ENCODE results near the gene HIC2. TPM values are rescaled to one million over a fixed set of nuclear protein-coding genes. Genes with fewer than 3 reads are reported as not detected.
A peak's percentile ranks its signal among the peaks of the same experiment; 100 is the strongest.
"Not testable (repeated sequence)": the region's sequence is repeated elsewhere in the genome, so short reads cannot be mapped to it uniquely, and the experiment has no call there.

The HIC2 gene
- total RNA-seq, 3 donors from 2014 or later = 6.0 to 6.2 (median 6.0) TPM

DNA sequence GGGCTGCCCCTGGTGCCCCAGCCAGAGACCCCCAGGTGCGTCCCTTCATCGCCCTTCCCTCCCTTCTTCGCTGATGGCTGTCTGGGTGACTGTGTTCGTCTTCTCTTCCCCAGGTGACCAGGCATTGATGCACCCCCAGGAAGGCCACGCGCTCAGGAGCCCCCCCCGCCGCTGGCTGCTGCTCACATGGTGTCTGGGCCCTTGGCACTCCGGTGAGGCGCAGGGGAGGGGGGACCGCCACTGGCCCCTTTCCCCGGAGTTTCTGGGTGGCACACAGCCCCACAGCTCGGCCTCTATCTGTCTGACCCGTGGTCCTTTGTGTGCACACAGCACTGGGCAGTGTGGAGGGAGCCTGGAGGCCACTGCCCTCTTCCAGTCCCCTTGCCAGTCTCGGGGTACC, 25.5 kb downstream of the HIC2 start:
- H3K4me3 ChIP-seq; ATAC-seq; intact Hi-C loops (cut with DNase I, micrococcal nuclease); H3K9me3 ChIP-seq; H3K4me1 ChIP-seq (ENCODE audit: low read depth); H3K36me3 ChIP-seq (ENCODE audit: low read depth): not testable (repeated sequence)
- peak in 2 of 3 donors; percentile 31 to 48 for DNase-seq

DNA sequence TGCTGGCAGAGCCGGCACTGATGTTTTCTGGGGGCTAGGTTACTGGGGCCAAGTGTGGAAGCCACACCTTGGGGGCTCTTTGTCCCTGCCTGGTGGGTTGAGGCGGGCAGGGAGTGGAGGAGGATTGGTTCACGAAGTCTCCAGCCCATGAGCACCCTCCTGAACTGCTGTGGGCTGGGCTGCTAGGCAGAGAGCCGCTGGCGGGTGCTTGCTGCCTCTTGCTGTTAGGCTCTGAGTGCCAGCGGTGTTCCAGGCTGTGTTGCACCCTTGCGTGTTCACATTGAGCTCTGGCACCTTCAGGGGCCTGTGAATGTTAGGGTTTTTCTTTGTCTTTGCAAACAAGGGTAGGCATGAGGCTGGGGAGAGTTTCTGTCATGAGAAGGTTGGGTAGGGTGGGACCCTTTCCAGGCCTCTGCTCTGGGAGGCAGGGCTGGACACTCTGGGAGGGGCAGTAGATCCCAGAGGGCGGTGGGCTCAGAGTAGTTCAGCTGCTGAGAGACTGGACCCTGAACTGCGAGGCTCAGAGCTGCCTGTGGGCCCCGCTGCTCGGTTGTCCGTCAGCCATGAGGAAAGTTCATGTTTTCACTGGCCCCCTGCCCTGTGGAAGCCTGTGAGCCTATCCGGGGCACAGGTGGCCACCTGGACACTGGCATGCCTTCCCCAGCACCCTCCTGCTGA, 26.0 kb downstream of the HIC2 start:
- no peaks in the 10 kb centered on the region for H3K4me1 ChIP-seq (ENCODE audit: low read depth)
- ATAC-seq (no peak), DNase-seq (peak in 2 of 3 donors; percentile 17 to 37)
- H3K4me3 ChIP-seq = no peak overlapping the region
- no peaks in the 10 kb centered on the region for H3K9me3 ChIP-seq
- intact Hi-C loops (cut with DNase I, micrococcal nuclease) = no loop called here
- H3K36me3 ChIP-seq (ENCODE audit: low read depth) = peaks cover 7% of the 10 kb centered on the region
- TF ChIP-seq, protein P1, sequence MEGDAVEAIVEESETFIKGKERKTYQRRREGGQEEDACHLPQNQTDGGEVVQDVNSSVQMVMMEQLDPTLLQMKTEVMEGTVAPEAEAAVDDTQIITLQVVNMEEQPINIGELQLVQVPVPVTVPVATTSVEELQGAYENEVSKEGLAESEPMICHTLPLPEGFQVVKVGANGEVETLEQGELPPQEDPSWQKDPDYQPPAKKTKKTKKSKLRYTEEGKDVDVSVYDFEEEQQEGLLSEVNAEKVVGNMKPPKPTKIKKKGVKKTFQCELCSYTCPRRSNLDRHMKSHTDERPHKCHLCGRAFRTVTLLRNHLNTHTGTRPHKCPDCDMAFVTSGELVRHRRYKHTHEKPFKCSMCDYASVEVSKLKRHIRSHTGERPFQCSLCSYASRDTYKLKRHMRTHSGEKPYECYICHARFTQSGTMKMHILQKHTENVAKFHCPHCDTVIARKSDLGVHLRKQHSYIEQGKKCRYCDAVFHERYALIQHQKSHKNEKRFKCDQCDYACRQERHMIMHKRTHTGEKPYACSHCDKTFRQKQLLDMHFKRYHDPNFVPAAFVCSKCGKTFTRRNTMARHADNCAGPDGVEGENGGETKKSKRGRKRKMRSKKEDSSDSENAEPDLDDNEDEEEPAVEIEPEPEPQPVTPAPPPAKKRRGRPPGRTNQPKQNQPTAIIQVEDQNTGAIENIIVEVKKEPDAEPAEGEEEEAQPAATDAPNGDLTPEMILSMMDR (IDR thresholded peaks at IDR 0.05) = no peak

DNA sequence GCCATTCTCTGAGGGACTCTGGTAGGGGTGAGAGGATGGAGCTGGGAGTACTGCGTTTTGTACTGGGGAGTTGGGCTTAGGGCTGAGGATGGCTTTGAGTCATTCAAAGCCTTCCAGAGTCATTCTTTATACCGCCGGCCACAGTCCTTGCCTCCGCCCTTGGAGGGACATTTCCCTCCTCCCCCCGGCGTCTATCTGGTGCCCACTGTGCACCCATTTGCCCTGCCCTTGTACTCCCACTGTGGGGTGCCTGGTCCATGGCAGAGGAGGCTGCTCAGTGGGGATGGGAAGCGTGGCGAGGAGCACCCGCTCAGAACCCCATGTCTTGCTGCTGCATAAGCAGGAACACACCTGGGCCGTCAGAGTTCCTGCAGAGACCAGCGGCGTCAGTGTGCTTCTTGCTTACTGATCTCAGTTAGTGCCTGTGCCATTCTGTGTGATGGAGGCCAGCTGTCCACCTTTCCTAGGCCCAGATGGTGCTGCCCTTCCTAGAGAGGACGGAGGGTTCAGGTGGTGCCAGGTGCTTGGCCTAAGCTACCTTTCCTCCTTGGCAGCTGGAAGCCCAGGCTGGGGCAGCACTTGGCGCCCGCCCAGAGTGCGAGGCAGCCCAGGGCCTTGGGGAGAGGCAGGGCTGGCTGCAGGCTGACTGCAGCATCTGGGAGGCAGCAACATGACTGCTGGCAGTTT, 26.7 kb downstream of the HIC2 start:
- H3K9me3 ChIP-seq = no peaks in the 10 kb centered on the region
- no peak for ATAC-seq
- intact Hi-C loops (cut with DNase I, micrococcal nuclease) = no loop called here
- TF ChIP-seq, protein P1 (IDR thresholded peaks at IDR 0.05) = no peak
- peak in 2 of 3 donors; percentile 23 to 31 for DNase-seq
- H3K4me1 ChIP-seq (ENCODE audit: low read depth) = no peaks in the 10 kb centered on the region
- H3K36me3 ChIP-seq (ENCODE audit: low read depth) = peaks cover 7% of the 10 kb centered on the region
- H3K4me3 ChIP-seq = no peak overlapping the region

DNA sequence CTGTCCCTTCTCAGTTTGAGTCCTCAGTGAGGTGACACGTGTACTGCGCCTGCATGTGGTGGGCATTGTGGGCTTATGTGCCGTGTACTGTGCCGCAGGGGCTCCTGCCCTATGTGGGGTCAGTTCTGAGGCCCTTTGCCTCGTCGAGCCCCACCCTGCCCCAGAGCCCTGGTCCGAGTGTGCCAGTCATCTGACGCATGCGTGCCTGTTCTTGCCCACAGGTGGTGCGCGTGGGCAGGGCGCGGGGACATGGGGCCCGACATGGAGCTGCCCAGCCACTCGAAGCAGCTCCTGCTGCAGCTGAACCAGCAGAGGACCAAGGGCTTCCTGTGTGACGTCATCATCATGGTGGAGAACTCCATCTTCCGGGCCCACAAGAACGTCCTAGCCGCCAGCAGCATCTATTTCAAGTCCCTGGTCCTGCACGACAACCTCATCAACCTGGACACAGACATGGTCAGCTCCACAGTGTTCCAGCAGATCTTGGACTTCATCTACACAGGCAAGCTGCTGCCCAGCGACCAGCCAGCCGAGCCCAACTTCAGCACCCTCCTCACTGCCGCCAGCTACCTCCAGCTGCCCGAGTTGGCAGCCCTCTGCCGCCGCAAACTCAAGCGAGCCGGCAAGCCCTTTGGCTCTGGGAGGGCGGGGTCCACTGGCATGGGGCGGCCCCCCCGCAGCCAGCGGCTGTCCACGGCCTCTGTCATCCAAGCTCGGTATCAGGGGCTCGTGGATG, 27.7 kb downstream of the HIC2 start:
- Histone ChIP-seq H3K4me1 (ENCODE audit: low read depth) (no peaks in the 10 kb centered on the region), H3K9me3 (no peaks in the 10 kb centered on the region), H3K36me3 (ENCODE audit: low read depth) (peaks cover 7% of the 10 kb centered on the region), H3K4me3 (no peak overlapping the region)
- TF ChIP-seq, protein P1 (IDR thresholded peaks at IDR 0.05) = no peak
- ATAC-seq (no peak), DNase-seq (peak in 2 of 3 donors; percentile 18 to 43)
- intact Hi-C loops (cut with DNase I, micrococcal nuclease) = no loop called here

DNA sequence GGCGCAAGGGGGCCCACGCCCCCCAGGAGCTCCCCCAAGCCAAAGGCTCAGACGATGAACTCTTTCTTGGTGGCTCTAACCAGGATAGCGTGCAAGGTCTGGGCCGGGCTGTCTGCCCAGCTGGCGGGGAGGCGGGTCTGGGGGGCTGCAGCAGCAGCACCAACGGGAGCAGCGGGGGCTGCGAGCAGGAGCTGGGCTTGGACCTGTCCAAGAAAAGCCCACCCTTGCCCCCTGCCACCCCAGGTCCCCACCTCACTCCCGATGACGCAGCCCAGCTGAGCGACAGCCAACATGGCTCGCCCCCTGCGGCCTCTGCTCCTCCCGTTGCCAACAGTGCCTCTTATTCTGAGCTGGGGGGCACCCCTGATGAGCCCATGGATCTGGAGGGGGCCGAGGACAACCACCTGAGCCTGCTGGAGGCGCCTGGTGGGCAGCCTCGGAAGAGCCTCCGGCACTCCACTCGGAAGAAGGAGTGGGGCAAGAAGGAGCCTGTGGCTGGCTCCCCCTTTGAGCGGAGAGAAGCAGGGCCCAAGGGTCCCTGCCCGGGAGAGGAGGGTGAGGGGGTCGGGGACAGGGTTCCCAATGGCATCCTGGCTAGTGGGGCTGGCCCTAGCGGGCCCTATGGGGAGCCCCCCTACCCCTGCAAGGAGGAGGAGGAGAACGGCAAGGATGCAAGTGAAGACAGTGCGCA, 28.4 kb downstream of the HIC2 start:
- ATAC-seq = no peak
- Histone ChIP-seq H3K36me3 (ENCODE audit: low read depth) (peaks cover 7% of the 10 kb centered on the region), H3K9me3 (no peaks in the 10 kb centered on the region), H3K4me1 (ENCODE audit: low read depth) (no peaks in the 10 kb centered on the region), H3K4me3 (no peak overlapping the region)
- TF ChIP-seq, protein P1 (IDR thresholded peaks at IDR 0.05) = no peak
- intact Hi-C loops (cut with DNase I, micrococcal nuclease) = no loop called here
- peak in 2 of 3 donors; percentile 22 to 34 for DNase-seq

Measured in mucosa of descending colon (tissue), 3 donors.